HEK293 (cell line): ENCODE results near the gene BMP10.

ENCODE experiments used
- CTCF ChIA-PET: fragments of 350-600 bp; formaldehyde crosslinking; extraction: SDS; loops from one replicate; lab custom pipeline; 2021; ENCODE audit warnings: antibody characterized with exemption; lab: Yijun Ruan, JAX
- POLR2A ChIA-PET: fragments of 300-600 bp; formaldehyde crosslinking; extraction: SDS; loops from one replicate; lab custom pipeline; 2020; ENCODE audit warnings: antibody characterized with exemption, inconsistent platforms; lab: Yijun Ruan, JAX
- H3K27ac ChIP-seq: fragments of 200-500 bp; sonication (Bioruptor generic); 2 replicates; pipeline ENCODE4 v1.5.1; 2014; ENCODE audit warnings: low read depth, low read length, control low read depth, inconsistent platforms; ENCODE audit errors: extremely low read depth
- H3K36me3 ChIP-seq, 2 experiments: fragments of 200-500 bp in 1 of 2; sonication (Bioruptor generic) in 1 of 2; 1 replicate in 1 of 2; 2 replicates in 1 of 2; pipeline ENCODE4 v1.5.1; 2014 to 2017; ENCODE audit warnings: inconsistent platforms in 2 of 2, low read length in 2 of 2; ENCODE audit not compliant: control insufficient read depth in 2 of 2, insufficient read depth in 1 of 2
- H3K4me1 ChIP-seq: fragments of 200-500 bp; sonication (Bioruptor generic); 2 replicates; pipeline ENCODE4 v1.5.1; 2014; ENCODE audit warnings: mild to moderate bottlenecking, low read length, inconsistent platforms; ENCODE audit not compliant: control insufficient read depth, insufficient read depth
- H3K4me3 ChIP-seq: 2 replicates; pipeline ENCODE4 v1.5.1; 2011; ENCODE audit warnings: low read depth, mild to moderate bottlenecking, control low read depth, low read length, moderate library complexity
- H3K9me3 ChIP-seq: fragments of 200-500 bp; sonication (Bioruptor generic); 2 replicates; pipeline ENCODE4 v1.5.1; 2014; ENCODE audit warnings: low read depth, low read length, inconsistent platforms; ENCODE audit not compliant: control insufficient read depth, insufficient read depth
- BCL11B ChIP-seq: fragments of 450-650 bp; formaldehyde crosslinking; IDR thresholded peaks from 2 replicates; pipeline ENCODE4 v1.5.1; 2016; ENCODE audit warnings: low read depth, missing biosample characterization, missing genetic modification characterization
- KLF10 ChIP-seq: fragments of 450-650 bp; IDR thresholded peaks from 2 replicates; pipeline ENCODE4 v1.5.1; 2018; ENCODE audit warnings: missing biosample characterization, mild to moderate bottlenecking, missing genetic modification characterization
- SCRT1 ChIP-seq: fragments of 450-650 bp; formaldehyde crosslinking; IDR thresholded peaks from 2 replicates; pipeline ENCODE4 v1.5.1; 2016; ENCODE audit warnings: missing biosample characterization, missing genetic modification characterization, borderline replicate concordance
- SETDB1 ChIP-seq: IDR thresholded peaks from one replicate; pipeline ENCODE4 v1.6.1; 2017; ENCODE audit warnings: mild to moderate bottlenecking, low read length, moderate library complexity, mixed read lengths; ENCODE audit not compliant: insufficient read length
- TSHZ1 ChIP-seq: fragments of 450-650 bp; formaldehyde crosslinking; IDR thresholded peaks from 2 replicates; pipeline ENCODE4 v1.5.1; 2016; ENCODE audit warnings: missing biosample characterization, missing genetic modification characterization, borderline replicate concordance
- ZBTB21 ChIP-seq: fragments of 450-650 bp; formaldehyde crosslinking; IDR thresholded peaks from 2 replicates; pipeline ENCODE4 v1.5.1; 2017; ENCODE audit warnings: missing biosample characterization, missing genetic modification characterization
- ZBTB7A ChIP-seq: fragments of 450-650 bp; formaldehyde crosslinking; IDR thresholded peaks from 2 replicates; pipeline ENCODE4 v1.5.1; 2016; ENCODE audit warnings: low read depth, missing biosample characterization, missing genetic modification characterization
- ZNF324 ChIP-seq: fragments of 450-650 bp; formaldehyde crosslinking; IDR thresholded peaks from 2 replicates; pipeline ENCODE4 v1.5.1; 2016; ENCODE audit warnings: missing biosample characterization, missing genetic modification characterization
- ZNF426 ChIP-seq: fragments of 450-650 bp; formaldehyde crosslinking; IDR thresholded peaks from 2 replicates; pipeline ENCODE4 v1.5.1; 2017; ENCODE audit warnings: missing biosample characterization, missing genetic modification characterization, mild to moderate bottlenecking, inconsistent platforms, moderate library complexity
- ZNF529 ChIP-seq: fragments of 450-650 bp; formaldehyde crosslinking; IDR thresholded peaks from 2 replicates; pipeline ENCODE4 v1.5.1; 2017; ENCODE audit warnings: missing genetic modification characterization, missing biosample characterization; ENCODE audit not compliant: insufficient replicate concordance
- ZNF571 ChIP-seq: fragments of 450-650 bp; formaldehyde crosslinking; IDR thresholded peaks from 2 replicates; pipeline ENCODE4 v1.5.0; 2017; ENCODE audit warnings: missing biosample characterization, missing genetic modification characterization
- ZNF580 ChIP-seq: fragments of 450-650 bp; formaldehyde crosslinking; IDR thresholded peaks from 2 replicates; pipeline ENCODE4 v1.5.1; 2016; ENCODE audit warnings: missing biosample characterization, missing genetic modification characterization
- ZNF596 ChIP-seq: fragments of 450-650 bp; IDR thresholded peaks from 2 replicates; pipeline ENCODE4 v1.5.0; 2018; ENCODE audit warnings: missing biosample characterization, mild to moderate bottlenecking, missing genetic modification characterization, moderate library complexity
- ZNF654 ChIP-seq: fragments of 450-650 bp; formaldehyde crosslinking; IDR thresholded peaks from 2 replicates; pipeline ENCODE4 v1.5.1; 2016; ENCODE audit warnings: low read depth, missing biosample characterization, missing genetic modification characterization
- ZNF776 ChIP-seq: fragments of 450-650 bp; formaldehyde crosslinking; IDR thresholded peaks from 2 replicates; pipeline ENCODE4 v1.5.0; 2017; ENCODE audit warnings: missing biosample characterization, missing genetic modification characterization, borderline replicate concordance
- TF ChIP-seq, protein P1 (sequence below): fragments of 450-650 bp; formaldehyde crosslinking; IDR thresholded peaks from 2 replicates; pipeline ENCODE4 v1.5.1; 2016; ENCODE audit warnings: missing biosample characterization, missing genetic modification characterization
- TF ChIP-seq, protein P2 (sequence below): fragments of 450-650 bp; formaldehyde crosslinking; conservative IDR thresholded peaks from 2 replicates; pipeline ENCODE4 v1.5.1; 2016; ENCODE audit warnings: low read depth, missing biosample characterization, missing genetic modification characterization

The BMP10 gene

DNA sequence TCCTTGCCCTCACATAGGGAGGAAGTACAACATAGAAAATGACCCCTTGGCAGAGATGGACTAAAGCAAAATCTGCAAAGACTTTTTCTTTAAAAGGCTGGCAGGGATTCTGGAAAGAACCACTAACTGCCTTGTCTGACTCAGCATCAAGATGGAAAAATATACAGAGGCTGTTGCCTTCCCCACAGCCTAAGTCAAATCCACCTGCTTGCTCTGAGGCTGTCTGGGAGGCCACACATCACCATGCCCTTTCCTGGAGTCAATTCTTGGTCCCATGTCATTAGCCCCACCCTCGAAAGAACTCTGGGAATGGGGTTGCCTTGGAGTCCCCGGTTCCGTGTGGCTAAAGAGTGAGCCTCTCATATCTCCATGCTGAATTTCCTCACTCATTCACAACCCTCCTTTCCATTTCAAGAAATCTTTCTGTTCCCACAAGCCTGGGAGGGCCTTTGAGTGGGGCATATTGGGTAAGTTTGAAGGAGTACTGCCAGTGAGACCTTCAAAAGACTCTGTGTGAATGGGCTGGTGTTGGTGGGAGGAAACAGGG lies 39.4 kb downstream of the BMP10 start:
- no peaks in the 10 kb centered on the region for H3K36me3 ChIP-seq
- no peaks in the 10 kb centered on the region for H3K9me3 ChIP-seq
- no peak overlapping the region for H3K4me3 ChIP-seq
- CTCF ChIA-PET, result interaction anchor here (1.1 kb wide), 1 partner anchor 76 kb away, joined by 4 read pairs; no protein-coding TSS in a partner anchor
- TF ChIP-seq ZBTB7A (tag by site-specific recombination), result no peak
- H3K27ac ChIP-seq, result no peak overlapping the region
- POLR2A ChIA-PET, result no interaction called here
- H3K4me1 ChIP-seq, result peaks cover 8% of the 10 kb centered on the region

- ChIA-PET CTCF (interaction anchor here (0.6 to 2.7 kb wide), 9 partner anchors 9 to 1534 kb away, joined by 3 to 12 read pairs (median 4); no protein-coding TSS in a partner anchor), POLR2A (no interaction called here)
- Histone ChIP-seq H3K36me3 (no peaks in the 10 kb centered on the region), H3K4me3 (no peak overlapping the region), H3K9me3 (no peaks in the 10 kb centered on the region), H3K27ac (no peak overlapping the region), H3K4me1 (peaks cover 8% of the 10 kb centered on the region)
- TF ChIP-seq ZNF596 (tag by site-specific recombination) (no peak), ZNF426 (tag by site-specific recombination) (no peak), ZNF529 (tag by site-specific recombination) (no peak), ZNF324 (no peak), BCL11B (tag by site-specific recombination) (no peak), SCRT1 (tag by site-specific recombination) (no peak), SETDB1 (no peak), ZNF580 (no peak), ZNF654 (no peak), ZNF776 (no peak)
- TF ChIP-seq, protein P1, sequence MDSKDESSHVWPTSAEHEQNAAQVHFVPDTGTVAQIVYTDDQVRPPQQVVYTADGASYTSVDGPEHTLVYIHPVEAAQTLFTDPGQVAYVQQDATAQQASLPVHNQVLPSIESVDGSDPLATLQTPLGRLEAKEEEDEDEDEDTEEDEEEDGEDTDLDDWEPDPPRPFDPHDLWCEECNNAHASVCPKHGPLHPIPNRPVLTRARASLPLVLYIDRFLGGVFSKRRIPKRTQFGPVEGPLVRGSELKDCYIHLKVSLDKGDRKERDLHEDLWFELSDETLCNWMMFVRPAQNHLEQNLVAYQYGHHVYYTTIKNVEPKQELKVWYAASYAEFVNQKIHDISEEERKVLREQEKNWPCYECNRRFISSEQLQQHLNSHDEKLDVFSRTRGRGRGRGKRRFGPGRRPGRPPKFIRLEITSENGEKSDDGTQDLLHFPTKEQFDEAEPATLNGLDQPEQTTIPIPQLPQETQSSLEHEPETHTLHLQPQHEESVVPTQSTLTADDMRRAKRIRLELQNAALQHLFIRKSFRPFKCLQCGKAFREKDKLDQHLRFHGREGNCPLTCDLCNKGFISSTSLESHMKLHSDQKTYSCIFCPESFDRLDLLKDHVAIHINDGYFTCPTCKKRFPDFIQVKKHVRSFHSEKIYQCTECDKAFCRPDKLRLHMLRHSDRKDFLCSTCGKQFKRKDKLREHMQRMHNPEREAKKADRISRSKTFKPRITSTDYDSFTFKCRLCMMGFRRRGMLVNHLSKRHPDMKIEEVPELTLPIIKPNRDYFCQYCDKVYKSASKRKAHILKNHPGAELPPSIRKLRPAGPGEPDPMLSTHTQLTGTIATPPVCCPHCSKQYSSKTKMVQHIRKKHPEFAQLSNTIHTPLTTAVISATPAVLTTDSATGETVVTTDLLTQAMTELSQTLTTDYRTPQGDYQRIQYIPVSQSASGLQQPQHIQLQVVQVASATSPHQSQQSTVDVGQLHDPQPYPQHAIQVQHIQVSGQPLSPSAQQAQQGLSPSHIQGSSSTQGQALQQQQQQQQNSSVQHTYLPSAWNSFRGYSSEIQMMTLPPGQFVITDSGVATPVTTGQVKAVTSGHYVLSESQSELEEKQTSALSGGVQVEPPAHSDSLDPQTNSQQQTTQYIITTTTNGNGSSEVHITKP, result no peak
Measured at GRCh38 chr2:68829749-68830148, 41.4 kb downstream of the BMP10 start.

DNA sequence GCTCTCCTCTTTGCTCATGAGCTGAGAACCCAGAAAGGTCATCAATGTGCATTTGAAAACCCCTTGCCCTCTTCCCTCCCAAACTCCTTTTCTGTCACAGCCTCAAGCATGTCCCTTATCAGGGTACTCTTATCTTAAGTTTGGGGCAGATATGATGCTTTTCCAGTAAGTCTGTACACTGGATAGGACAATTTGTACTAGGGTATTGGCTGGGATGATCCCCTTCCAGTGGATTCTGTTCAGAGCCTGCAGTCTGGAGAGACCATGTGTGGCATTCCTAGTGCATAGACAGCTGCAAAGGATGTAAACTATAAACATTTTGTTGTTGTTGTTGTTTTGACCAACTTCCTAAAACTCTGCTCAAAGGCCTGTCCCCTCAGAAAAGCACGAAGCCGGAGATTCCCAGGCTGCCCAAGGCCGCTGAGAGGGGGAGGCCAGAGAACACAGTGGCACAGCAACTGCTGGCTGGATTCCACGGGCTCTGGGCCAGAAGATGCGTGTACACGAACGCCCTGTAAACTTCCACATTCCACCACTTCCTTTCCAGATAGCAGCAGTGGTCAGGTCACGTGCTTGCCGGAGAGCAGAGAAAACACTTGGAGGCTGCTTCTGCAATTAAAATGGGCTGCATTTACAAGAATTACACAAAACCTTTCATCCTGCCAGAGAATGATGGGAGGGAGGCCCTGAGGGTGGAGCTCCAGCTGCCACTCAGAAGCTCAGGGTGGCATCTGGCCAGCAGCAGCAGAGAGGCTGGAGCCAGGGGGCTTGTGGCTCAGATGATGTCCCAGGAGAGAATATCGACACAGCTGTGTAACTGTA lies 42.1 kb downstream of the BMP10 start:
- ChIA-PET CTCF (interaction anchor here (0.9 to 2.7 kb wide), 7 partner anchors 10 to 120 kb away, joined by 3 to 12 read pairs (median 4); no protein-coding TSS in a partner anchor), POLR2A (no interaction called here)
- no peak overlapping the region for H3K4me3 ChIP-seq
- H3K36me3 ChIP-seq, result no peaks in the 10 kb centered on the region
- H3K27ac ChIP-seq, result no peak overlapping the region; the same call in 1 of the 2 replicates
- H3K4me1 ChIP-seq, result peaks cover 8% of the 10 kb centered on the region
- no peaks in the 10 kb centered on the region for H3K9me3 ChIP-seq
- TF ChIP-seq, protein P2, sequence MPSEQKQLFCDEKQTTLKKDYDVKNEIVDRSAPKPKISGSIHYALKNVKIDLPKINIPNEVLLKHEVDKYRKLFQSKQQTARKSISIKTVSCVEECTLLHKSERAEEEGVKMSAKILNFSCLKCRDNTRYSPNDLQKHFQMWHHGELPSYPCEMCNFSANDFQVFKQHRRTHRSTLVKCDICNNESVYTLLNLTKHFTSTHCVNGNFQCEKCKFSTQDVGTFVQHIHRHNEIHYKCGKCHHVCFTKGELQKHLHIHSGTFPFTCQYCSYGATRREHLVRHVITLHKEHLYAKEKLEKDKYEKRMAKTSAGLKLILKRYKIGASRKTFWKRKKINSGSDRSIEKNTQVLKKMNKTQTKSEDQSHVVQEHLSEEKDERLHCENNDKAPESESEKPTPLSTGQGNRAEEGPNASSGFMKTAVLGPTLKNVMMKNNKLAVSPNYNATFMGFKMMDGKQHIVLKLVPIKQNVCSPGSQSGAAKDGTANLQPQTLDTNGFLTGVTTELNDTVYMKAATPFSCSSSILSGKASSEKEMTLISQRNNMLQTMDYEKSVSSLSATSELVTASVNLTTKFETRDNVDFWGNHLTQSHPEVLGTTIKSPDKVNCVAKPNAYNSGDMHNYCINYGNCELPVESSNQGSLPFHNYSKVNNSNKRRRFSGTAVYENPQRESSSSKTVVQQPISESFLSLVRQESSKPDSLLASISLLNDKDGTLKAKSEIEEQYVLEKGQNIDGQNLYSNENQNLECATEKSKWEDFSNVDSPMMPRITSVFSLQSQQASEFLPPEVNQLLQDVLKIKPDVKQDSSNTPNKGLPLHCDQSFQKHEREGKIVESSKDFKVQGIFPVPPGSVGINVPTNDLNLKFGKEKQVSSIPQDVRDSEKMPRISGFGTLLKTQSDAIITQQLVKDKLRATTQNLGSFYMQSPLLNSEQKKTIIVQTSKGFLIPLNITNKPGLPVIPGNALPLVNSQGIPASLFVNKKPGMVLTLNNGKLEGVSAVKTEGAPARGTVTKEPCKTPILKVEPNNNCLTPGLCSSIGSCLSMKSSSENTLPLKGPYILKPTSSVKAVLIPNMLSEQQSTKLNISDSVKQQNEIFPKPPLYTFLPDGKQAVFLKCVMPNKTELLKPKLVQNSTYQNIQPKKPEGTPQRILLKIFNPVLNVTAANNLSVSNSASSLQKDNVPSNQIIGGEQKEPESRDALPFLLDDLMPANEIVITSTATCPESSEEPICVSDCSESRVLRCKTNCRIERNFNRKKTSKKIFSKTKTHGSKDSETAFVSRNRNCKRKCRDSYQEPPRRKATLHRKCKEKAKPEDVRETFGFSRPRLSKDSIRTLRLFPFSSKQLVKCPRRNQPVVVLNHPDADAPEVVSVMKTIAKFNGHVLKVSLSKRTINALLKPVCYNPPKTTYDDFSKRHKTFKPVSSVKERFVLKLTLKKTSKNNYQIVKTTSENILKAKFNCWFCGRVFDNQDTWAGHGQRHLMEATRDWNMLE, result 0 out of 2 replicates have a peak, but pooled peaks have one; percentile 34
- TF ChIP-seq KLF10 (peak; percentile 47; the same call in 1 of the 2 replicates), ZBTB21 (tag by site-specific recombination) (peak; percentile 28; the same call in 1 of the 2 replicates), TSHZ1 (tag by site-specific recombination) (peak; percentile 65; the same call in 1 of the 2 replicates), ZNF571 (tag by site-specific recombination) (no peak)
